Mesendoderm (in vitro differentiated cells): ENCODE results near the gene ZNF672.
"Not testable (repeated sequence)": the region's sequence is repeated elsewhere in the genome, so short reads cannot be mapped to it uniquely, and the experiment has no call there.

ENCODE experiments used
- DNase-seq: peaks from one replicate; pipeline ENCODE4 v3.0.0; 2013
- H2AK5ac ChIP-seq: 2 replicates; pipeline ENCODE4 v1.6.1; 2013; ENCODE audit warnings: low read length, inconsistent platforms
- H2BK120ac ChIP-seq: 2 replicates; pipeline ENCODE4 v1.6.1; 2013; ENCODE audit warnings: low read depth, mild to moderate bottlenecking, low read length, moderate library complexity, mixed read lengths
- H2BK15ac ChIP-seq: replicated peaks from 2 replicates; pipeline ENCODE4 v1.6.1; 2013; ENCODE audit warnings: low read depth, mild to moderate bottlenecking, moderate library complexity
- H2BK5ac ChIP-seq: 2 replicates; pipeline ENCODE4 v1.6.1; 2013; ENCODE audit warnings: low read length, inconsistent platforms
- H3K18ac ChIP-seq: 2 replicates; pipeline ENCODE4 v1.6.1; 2013; ENCODE audit warnings: mild to moderate bottlenecking, low read length, mixed read lengths
- H3K23ac ChIP-seq: one replicate; pipeline ENCODE4 v1.6.1; 2013; ENCODE audit warnings: low read length
- H3K27ac ChIP-seq: 2 replicates; pipeline ENCODE4 v1.5.1; 2013; ENCODE audit warnings: low read depth, mild to moderate bottlenecking, inconsistent platforms, low read length, moderate library complexity
- H3K27me3 ChIP-seq: 2 replicates; pipeline ENCODE4 v1.6.1; 2013; ENCODE audit warnings: low read length, control low read depth, mild to moderate bottlenecking, inconsistent platforms; ENCODE audit not compliant: insufficient read depth, poor library complexity
- H3K36me3 ChIP-seq: 2 replicates; pipeline ENCODE4 v1.6.1; 2013; ENCODE audit warnings: low read length, inconsistent platforms; ENCODE audit not compliant: control insufficient read depth, insufficient read depth
- H3K4ac ChIP-seq: one replicate; pipeline ENCODE4 v1.6.1; 2013; ENCODE audit warnings: low read depth, mild to moderate bottlenecking, low read length, moderate library complexity
- H3K4me1 ChIP-seq: 2 replicates; pipeline ENCODE4 v1.6.1; 2013; ENCODE audit warnings: low read depth, low read length, inconsistent platforms; ENCODE audit not compliant: control insufficient read depth
- H3K4me2 ChIP-seq: 2 replicates; pipeline ENCODE4 v1.6.1; 2013; ENCODE audit warnings: low read length
- H3K4me3 ChIP-seq: 2 replicates; pipeline ENCODE4 v1.5.1; 2013; ENCODE audit warnings: mild to moderate bottlenecking, low read length
- H3K56ac ChIP-seq: one replicate; pipeline ENCODE4 v1.6.1; 2013; ENCODE audit warnings: low read length
- H3K79me1 ChIP-seq: 2 replicates; pipeline ENCODE4 v1.6.1; 2013; ENCODE audit warnings: low read length, inconsistent platforms
- H3K79me2 ChIP-seq: 2 replicates; pipeline ENCODE4 v1.6.1; 2013; ENCODE audit warnings: mild to moderate bottlenecking, low read length; ENCODE audit not compliant: control insufficient read depth, insufficient read depth
- H3K9ac ChIP-seq: 2 replicates; pipeline ENCODE4 v1.6.1; 2013; ENCODE audit warnings: low read length, inconsistent platforms
- H4K5ac ChIP-seq: one replicate; pipeline ENCODE4 v1.6.1; 2013; ENCODE audit warnings: low read length
- H4K8ac ChIP-seq: one replicate; pipeline ENCODE4 v1.6.1; 2013; ENCODE audit warnings: low read depth, mild to moderate bottlenecking, control low read depth, low read length, moderate library complexity
- WGBS: extraction: QIAGEN DNeasy Blood & Tissue Kit; methylation state at CpG from one replicate; pipeline ENCODE4 v1.1.7; 2013; ENCODE audit warnings: low lambda C conversion rate, missing lambda C conversion rate; ENCODE audit not compliant: insufficient coverage; ENCODE audit errors: extremely low coverage; 5-methylcytosine and 5-hydroxymethylcytosine counted together

Gene ZNF672

GRCh38 chr1:248882427-248882826, 44.4 kb downstream of the ZNF672 start:
- H2BK15ac ChIP-seq, H3K18ac ChIP-seq, H4K8ac ChIP-seq, H3K4me2 ChIP-seq, H2AK5ac ChIP-seq, H2BK5ac ChIP-seq, H3K79me1 ChIP-seq, DNase-seq, H3K27ac ChIP-seq, H3K4me3 ChIP-seq, H4K5ac ChIP-seq, H3K4me1 ChIP-seq, H3K56ac ChIP-seq, H3K9ac ChIP-seq, H3K23ac ChIP-seq, H3K36me3 ChIP-seq, H3K27me3 ChIP-seq, H3K4ac ChIP-seq, H2BK120ac ChIP-seq, H3K79me2 ChIP-seq: not testable (repeated sequence)
- no CpG with 5 or more reads among the region's 7 CpGs for WGBS

- H2BK15ac ChIP-seq = no peak overlapping the region
- no peak overlapping the region for H3K56ac ChIP-seq
- no peak overlapping the region for H3K18ac ChIP-seq
- no peak overlapping the region for H2BK5ac ChIP-seq
- no peak overlapping the region for H3K23ac ChIP-seq
- no peak overlapping the region for H3K4me3 ChIP-seq
- H3K27me3 ChIP-seq = no peaks in the 10 kb centered on the region
- no peak overlapping the region for H3K4me2 ChIP-seq
- no peak overlapping the region for H2BK120ac ChIP-seq
- H2AK5ac ChIP-seq = no peak overlapping the region
- DNase-seq = no peak
- no peak overlapping the region for H4K8ac ChIP-seq
- no peaks in the 10 kb centered on the region for H3K36me3 ChIP-seq
- no peaks in the 10 kb centered on the region for H3K4me1 ChIP-seq
- no peak overlapping the region for H3K9ac ChIP-seq
- H3K27ac ChIP-seq = no peak overlapping the region
- H3K79me1 ChIP-seq = no peaks in the 10 kb centered on the region
- no peaks in the 10 kb centered on the region for H3K79me2 ChIP-seq
- no peak overlapping the region for H4K5ac ChIP-seq
- H3K4ac ChIP-seq = no peak overlapping the region
- WGBS = no CpG with 5 or more reads among the region's 1 CpG
Observed at GRCh38 chr1:248884632-248885295, 46.7 kb downstream of the ZNF672 start.

GRCh38 chr1:248885646-248886045, 47.6 kb downstream of the ZNF672 start:
- no peak overlapping the region for H4K5ac ChIP-seq

GRCh38 chr1:248886237-248886895, 48.3 kb downstream of the ZNF672 start:
- H4K8ac ChIP-seq = no peak overlapping the region
- H3K36me3 ChIP-seq = no peaks in the 10 kb centered on the region
- H2BK120ac ChIP-seq = no peak overlapping the region
- H3K79me1 ChIP-seq = no peaks in the 10 kb centered on the region
- H3K4me1 ChIP-seq = no peaks in the 10 kb centered on the region
- no peak overlapping the region for H3K56ac ChIP-seq
- no peak overlapping the region for H3K4me3 ChIP-seq
- H3K9ac ChIP-seq = no peak overlapping the region
- H3K4me2 ChIP-seq = no peak overlapping the region
- H3K4ac ChIP-seq = no peak overlapping the region
- H3K27me3 ChIP-seq = no peaks in the 10 kb centered on the region
- WGBS = no CpG with 5 or more reads among the region's 1 CpG
- H2AK5ac ChIP-seq = no peak overlapping the region
- H4K5ac ChIP-seq = no peak overlapping the region
- H3K18ac ChIP-seq = no peak overlapping the region
- no peak overlapping the region for H2BK5ac ChIP-seq
- no peaks in the 10 kb centered on the region for H3K79me2 ChIP-seq
- no peak overlapping the region for H2BK15ac ChIP-seq
- DNase-seq = peak; percentile 28
- no peak overlapping the region for H3K27ac ChIP-seq
- H3K23ac ChIP-seq = no peak overlapping the region

More at GRCh38 chr1:248885646-248886045, 47.6 kb downstream of the ZNF672 start:
- Histone ChIP-seq H2AK5ac (no peak overlapping the region), H2BK120ac (no peak overlapping the region), H3K23ac (no peak overlapping the region), H3K79me2 (no peaks in the 10 kb centered on the region), H3K4me2 (no peak overlapping the region), H3K18ac (no peak overlapping the region), H3K4ac (no peak overlapping the region), H3K27me3 (no peaks in the 10 kb centered on the region), H3K27ac (no peak overlapping the region), H4K8ac (no peak overlapping the region), H2BK5ac (no peak overlapping the region), H3K4me1 (no peaks in the 10 kb centered on the region), H3K56ac (no peak overlapping the region), H2BK15ac (no peak overlapping the region), H3K79me1 (no peaks in the 10 kb centered on the region), H3K36me3 (no peaks in the 10 kb centered on the region), H3K4me3 (no peak overlapping the region), H3K9ac (no peak overlapping the region)
- DNase-seq = no peak
- no CpG with 5 or more reads among the region's 1 CpG for WGBS

- not testable (repeated sequence) for H3K9ac ChIP-seq, H3K79me1 ChIP-seq, H3K79me2 ChIP-seq, H3K4me3 ChIP-seq, H3K56ac ChIP-seq, H2BK15ac ChIP-seq, H2BK5ac ChIP-seq, H2AK5ac ChIP-seq, H3K27me3 ChIP-seq, H3K18ac ChIP-seq, H3K4me2 ChIP-seq, H3K36me3 ChIP-seq, H3K23ac ChIP-seq, H3K27ac ChIP-seq, H4K5ac ChIP-seq, DNase-seq, H2BK120ac ChIP-seq, H3K4ac ChIP-seq, H4K8ac ChIP-seq, H3K4me1 ChIP-seq
- WGBS = no CpG with 5 or more reads among the region's 10 CpGs
Observed at GRCh38 chr1:248889914-248890243, 51.9 kb downstream of the ZNF672 start.
